Muscle layer of duodenum (tissue), 2 donors: ENCODE data around the gene LGR5.
"Not testable (repeated sequence)": the region's sequence is repeated elsewhere in the genome, so short reads cannot be mapped to it uniquely, and the experiment has no call there.

ENCODE experiments used
- H3K27ac ChIP-seq: one replicate; pipeline ENCODE4 v1.7.0; 2013; ENCODE audit warnings: mild to moderate bottlenecking, low read length
- H3K27me3 ChIP-seq: one replicate; pipeline ENCODE4 v1.7.0; 2013; ENCODE audit warnings: low read depth, mild to moderate bottlenecking, control low read depth, low read length
- H3K36me3 ChIP-seq, 2 donors: one replicate each; pipeline ENCODE4 v1.7.0; 2013; ENCODE audit warnings: low read length in 2 of 2, control low read depth in 1 of 2, mild to moderate bottlenecking in 1 of 2; ENCODE audit not compliant: insufficient read depth in 2 of 2, control insufficient read depth in 1 of 2
- H3K4me1 ChIP-seq, 2 donors: one replicate each; pipeline ENCODE4 v1.7.0; 2013; ENCODE audit warnings: low read length in 2 of 2, mild to moderate bottlenecking in 2 of 2, control low read depth in 1 of 2, moderate library complexity in 1 of 2; ENCODE audit not compliant: insufficient read depth in 2 of 2, control insufficient read depth in 1 of 2
- H3K4me3 ChIP-seq, 2 donors: one replicate each; pipeline ENCODE4 v1.7.0; 2013; ENCODE audit warnings: low read length in 2 of 2, low read depth in 1 of 2, mild to moderate bottlenecking in 1 of 2
- H3K9me3 ChIP-seq, 2 donors: one replicate each; pipeline ENCODE4 v1.7.0; 2013; ENCODE audit warnings: low read length in 2 of 2, control low read depth in 1 of 2, mild to moderate bottlenecking in 1 of 2; ENCODE audit not compliant: control insufficient read depth in 1 of 2
- donor health status: healthy.

Gene LGR5

DNA sequence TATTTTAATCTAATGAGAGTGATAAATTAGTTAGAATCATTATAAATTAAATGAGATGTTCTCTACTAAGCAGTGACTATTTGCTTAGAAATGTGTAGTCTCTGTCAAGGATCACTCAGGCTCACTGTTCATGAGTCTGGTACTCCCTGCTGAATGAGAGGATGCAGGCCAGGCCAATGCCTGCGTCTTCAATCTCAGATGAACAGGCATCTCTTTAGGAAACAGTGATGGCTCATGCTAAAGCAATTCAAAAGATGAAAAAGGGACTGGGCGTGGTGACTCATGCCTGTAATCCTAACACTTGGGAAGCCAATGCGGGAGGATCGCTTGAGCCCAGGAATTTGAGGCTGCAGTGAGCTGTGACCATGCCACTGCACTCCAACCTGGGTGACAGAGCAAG lies 117.3 kb downstream of the LGR5 start:
- Histone ChIP-seq H3K36me3 (no peaks in the 10 kb centered on the region), H3K4me1 (no peaks in the 10 kb centered on the region), H3K27me3 (no peaks in the 10 kb centered on the region), H3K27ac (no peak overlapping the region), H3K9me3 (no peaks in the 10 kb centered on the region), H3K4me3 (no peak overlapping the region)

DNA sequence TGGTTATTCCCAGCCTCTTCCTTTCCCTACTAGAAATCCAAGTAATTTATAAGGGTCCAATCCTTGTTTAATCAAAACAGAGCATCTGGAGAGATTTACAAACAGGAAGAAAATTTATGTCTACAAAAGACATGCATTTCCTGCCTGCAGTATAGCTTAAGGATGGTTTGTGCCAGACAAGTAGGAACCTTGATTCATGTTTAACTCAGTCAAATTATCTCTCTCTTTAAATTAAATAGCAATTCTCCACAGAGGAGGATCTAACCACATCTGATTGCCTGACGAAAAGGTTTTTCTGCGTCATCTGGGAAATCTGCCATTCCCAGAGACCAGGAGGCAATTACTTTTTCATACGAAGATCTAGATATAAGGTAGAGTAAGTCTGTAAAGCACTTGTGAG lies 118.8 kb downstream of the LGR5 start:
- Histone ChIP-seq H3K27ac (no peak overlapping the region), H3K36me3 (no peaks in the 10 kb centered on the region), H3K9me3 (no peaks in the 10 kb centered on the region), H3K4me1 (no peaks in the 10 kb centered on the region), H3K27me3 (no peaks in the 10 kb centered on the region), H3K4me3 (no peak overlapping the region)

DNA sequence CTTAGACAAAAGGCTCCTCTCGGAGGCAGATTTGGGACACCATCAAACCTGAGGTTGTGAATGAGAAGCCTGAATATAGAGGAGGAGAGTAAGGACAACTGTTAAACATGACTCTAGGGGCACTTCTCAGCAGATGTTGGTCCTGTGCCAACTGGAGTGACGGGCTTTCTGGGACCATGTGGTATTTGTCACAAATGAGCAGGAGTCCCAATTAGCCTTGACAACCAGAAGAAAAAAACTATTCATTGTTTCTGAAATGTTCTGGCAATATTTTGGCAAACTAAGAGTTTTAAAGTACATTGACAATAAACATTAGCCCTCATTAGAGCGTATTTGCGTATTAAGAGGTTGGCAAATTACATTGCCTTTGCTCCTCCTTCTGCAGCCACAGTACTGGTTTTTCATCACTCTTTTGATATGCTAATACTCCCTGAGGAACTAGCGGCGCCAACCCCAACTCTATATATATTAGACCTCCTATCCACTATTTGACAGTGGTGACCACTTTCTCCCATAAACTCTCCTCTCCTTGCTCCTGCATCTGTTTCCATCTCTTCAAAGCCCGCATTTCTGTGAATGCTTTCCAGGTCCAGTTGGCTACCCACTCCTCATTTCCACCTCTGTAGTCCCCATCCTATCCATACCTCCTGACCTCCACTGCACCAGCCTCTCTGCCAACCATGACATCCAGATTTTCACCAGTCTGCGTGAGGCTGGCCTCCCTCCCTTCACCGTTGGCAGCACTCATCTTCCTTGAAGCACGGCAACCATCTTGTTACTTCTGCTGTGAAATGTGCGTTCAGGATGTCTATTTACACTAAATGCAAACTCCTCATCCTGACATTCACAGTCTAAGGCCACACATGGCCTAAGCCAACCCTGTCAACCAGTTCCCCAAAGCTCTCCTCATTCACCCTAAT lies 123.3 kb downstream of the LGR5 start:
- Histone ChIP-seq H3K4me1 (no peaks in the 10 kb centered on the region), H3K4me3 (no peak overlapping the region), H3K27ac (no peak overlapping the region), H3K36me3 (no peaks in the 10 kb centered on the region), H3K9me3 (no peaks in the 10 kb centered on the region), H3K27me3 (no peaks in the 10 kb centered on the region)

DNA sequence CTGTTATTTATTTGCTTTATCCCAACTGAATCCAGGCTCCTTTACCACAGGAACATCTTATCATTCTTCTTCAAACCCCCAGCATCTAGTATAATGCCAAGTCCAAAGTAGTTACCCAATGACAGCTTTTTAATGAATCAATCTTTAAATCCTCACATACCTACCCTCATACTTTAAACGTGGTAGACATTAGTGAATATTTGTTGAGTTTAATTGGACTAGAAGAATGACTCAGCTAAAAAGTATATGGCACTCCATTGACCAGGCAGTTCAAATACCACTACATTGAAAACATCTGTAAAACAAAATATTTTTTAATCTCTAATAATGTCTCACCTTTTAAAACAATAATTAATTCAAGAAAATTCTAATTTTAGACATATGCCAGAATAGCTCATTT lies 125.9 kb downstream of the LGR5 start:
- Histone ChIP-seq H3K27me3 (no peaks in the 10 kb centered on the region), H3K9me3 (no peaks in the 10 kb centered on the region), H3K27ac (no peak overlapping the region), H3K36me3 (no peaks in the 10 kb centered on the region), H3K4me1 (no peaks in the 10 kb centered on the region), H3K4me3 (no peak overlapping the region)

DNA sequence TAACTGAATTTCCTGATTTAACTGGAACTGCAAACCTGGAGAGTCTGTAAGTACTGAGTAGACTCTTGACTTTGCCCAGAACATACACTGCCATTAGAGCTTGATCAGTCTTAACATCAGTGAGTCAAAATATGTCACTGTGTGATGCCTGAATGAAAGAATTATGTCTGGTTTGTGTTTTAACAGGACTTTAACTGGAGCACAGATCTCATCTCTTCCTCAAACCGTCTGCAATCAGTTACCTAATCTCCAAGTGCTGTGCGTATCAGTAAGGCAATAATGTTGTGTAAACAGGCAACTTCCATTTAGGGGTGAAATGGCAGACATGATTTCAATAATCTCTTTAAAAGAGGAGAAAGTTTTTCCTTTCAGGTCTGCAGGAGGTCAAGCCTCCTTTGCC lies 127.1 kb downstream of the LGR5 start:
- Histone ChIP-seq H3K27me3 (no peaks in the 10 kb centered on the region), H3K4me3 (no peak overlapping the region)

DNA sequence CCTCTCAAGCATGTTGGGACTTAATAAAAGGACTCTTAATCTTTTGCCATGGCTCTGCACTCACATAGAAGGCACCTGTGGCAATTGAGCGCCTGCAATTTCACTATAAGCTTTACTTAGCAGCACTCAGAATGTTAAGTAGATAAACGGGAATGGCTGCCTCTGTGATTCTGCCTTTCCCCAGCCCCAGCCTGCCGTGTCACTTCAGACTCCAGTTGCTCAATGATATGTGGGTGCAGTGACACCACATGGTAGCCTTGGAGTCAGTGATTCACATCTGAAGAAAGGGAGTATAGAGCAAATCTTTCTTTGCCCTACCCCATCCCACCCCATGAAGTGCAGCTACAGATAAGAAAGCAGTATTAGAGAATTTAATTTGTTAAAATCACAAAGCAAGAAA lies 127.9 kb downstream of the LGR5 start:
- no peaks in the 10 kb centered on the region for H3K9me3 ChIP-seq
- H3K4me1 ChIP-seq, result no peaks in the 10 kb centered on the region
- no peak overlapping the region for H3K4me3 ChIP-seq
- H3K36me3 ChIP-seq, result no peaks in the 10 kb centered on the region
- no peak overlapping the region for H3K27ac ChIP-seq
- no peaks in the 10 kb centered on the region for H3K27me3 ChIP-seq

More for the DNA sequence above, 127.1 kb downstream of the LGR5 start:
- H3K9me3 ChIP-seq, result no peaks in the 10 kb centered on the region
- no peaks in the 10 kb centered on the region for H3K36me3 ChIP-seq
- H3K4me1 ChIP-seq, result no peaks in the 10 kb centered on the region
- H3K27ac ChIP-seq, result no peak overlapping the region

DNA sequence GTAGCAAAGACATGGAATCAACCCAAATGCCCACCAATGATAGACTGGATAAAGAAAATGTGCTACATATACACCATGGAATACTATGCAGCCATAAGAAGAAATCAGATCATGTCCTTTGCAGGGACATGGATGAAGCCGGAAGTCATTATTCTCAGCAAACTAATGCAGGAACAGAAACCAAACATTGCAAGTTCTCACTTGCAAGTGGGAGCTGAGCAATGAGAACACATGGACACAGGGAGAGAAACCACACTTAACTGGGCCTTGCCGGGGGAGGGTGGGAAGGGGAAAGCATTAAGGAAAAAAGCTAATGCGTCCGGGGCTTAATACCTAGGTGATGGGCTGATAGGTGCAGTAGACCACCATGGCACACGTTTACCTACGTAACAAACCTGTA lies 130.3 kb downstream of the LGR5 start:
- not testable (repeated sequence) for H3K27me3 ChIP-seq, H3K9me3 ChIP-seq, H3K27ac ChIP-seq, H3K36me3 ChIP-seq, H3K4me3 ChIP-seq, H3K4me1 ChIP-seq

DNA sequence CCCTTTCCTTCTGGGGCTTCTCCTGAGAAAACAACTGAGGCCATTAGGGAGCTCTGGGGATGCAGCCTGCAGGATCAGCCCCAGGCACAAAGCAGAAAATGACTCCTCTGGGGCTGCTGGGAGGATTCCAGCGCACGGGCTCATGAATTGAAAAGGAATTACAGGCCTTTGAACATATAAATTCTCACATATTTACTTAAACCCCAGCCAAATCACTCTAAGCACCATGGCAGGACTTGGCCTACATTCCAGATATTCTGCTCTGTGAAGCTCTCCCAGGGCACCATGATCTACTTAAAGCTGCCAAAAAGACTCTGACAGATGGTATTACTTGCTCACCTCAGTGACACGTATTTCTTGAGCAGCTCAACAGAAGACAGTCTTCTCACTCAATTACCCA lies 136.9 kb downstream of the LGR5 start:
- H3K4me1 ChIP-seq, result no peaks in the 10 kb centered on the region
- no peak overlapping the region for H3K27ac ChIP-seq
- no peaks in the 10 kb centered on the region for H3K9me3 ChIP-seq
- no peaks in the 10 kb centered on the region for H3K36me3 ChIP-seq
- H3K27me3 ChIP-seq, result no peaks in the 10 kb centered on the region
- no peak overlapping the region for H3K4me3 ChIP-seq

DNA sequence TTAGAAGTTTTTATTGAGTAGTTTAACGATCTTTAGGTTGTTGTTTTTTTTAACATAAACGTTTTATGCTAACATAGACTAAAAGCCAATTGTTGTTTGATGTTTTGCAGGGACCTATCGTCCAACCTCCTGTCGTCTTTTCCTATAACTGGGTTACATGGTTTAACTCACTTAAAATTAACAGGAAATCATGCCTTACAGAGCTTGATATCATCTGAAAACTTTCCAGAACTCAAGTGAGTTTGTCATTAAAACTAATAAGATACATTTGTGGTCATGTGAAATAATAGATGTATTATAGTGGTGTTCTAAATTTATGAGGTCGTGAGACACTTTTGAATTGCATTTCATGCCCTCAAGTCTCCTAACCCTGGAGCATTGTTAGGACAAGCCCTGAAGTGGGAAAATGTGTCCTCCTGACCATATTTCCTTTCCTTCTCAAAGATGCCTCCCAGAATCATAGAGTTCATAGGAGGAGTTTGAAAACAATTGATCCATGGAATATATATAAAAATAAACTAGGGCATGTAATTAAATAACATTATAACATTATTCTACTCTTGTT lies 139.2 kb downstream of the LGR5 start:
- Histone ChIP-seq H3K4me3 (no peak overlapping the region), H3K27ac (no peak overlapping the region), H3K36me3 (no peaks in the 10 kb centered on the region), H3K4me1 (no peaks in the 10 kb centered on the region), H3K27me3 (no peaks in the 10 kb centered on the region), H3K9me3 (no peaks in the 10 kb centered on the region)

DNA sequence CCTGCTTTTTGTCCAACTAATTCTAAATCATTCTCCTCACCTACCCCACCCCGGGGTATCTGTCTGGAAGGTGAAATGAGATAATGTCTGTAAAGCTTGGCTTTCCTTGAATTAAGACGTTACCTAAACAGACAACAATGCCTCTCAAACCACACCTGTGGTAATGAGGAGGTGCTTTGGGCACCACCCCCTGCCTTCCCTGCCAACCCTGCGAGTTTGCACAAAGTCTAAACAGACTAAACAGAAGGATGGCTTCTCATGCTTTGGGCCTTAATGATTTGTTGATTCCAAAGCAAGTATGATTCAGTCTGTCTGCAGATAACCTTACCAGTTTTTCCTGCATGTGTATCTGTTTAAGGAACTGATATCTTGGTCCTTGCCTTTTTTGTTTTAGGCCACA lies 141.6 kb downstream of the LGR5 start:
- no peak overlapping the region for H3K27ac ChIP-seq
- H3K36me3 ChIP-seq, result no peaks in the 10 kb centered on the region
- H3K4me3 ChIP-seq, result no peak overlapping the region
- no peaks in the 10 kb centered on the region for H3K4me1 ChIP-seq
- no peaks in the 10 kb centered on the region for H3K9me3 ChIP-seq
- H3K27me3 ChIP-seq, result no peaks in the 10 kb centered on the region

DNA sequence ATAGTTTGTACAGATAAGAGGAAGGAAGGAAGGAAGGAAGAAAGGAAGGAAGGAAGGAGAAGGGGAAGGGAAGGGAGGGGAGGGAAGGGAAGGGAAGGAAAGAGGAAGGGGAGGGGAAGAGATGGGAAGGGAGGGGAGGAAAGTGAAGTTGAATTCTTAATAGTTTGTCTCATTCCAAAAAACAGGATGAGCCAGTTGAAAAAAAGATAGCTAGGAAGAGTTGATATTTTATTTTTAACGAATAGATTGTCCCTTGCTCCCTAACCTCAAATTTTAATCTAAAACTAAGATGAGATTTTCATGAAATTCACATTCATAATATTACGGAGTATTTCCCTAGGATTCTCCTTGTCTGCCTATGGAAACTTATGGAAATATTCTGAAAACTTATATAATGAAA lies 143.3 kb downstream of the LGR5 start:
- H3K4me3 ChIP-seq, result no peak overlapping the region
- H3K27ac ChIP-seq, result no peak overlapping the region
- H3K9me3 ChIP-seq, result no peaks in the 10 kb centered on the region

DNA sequence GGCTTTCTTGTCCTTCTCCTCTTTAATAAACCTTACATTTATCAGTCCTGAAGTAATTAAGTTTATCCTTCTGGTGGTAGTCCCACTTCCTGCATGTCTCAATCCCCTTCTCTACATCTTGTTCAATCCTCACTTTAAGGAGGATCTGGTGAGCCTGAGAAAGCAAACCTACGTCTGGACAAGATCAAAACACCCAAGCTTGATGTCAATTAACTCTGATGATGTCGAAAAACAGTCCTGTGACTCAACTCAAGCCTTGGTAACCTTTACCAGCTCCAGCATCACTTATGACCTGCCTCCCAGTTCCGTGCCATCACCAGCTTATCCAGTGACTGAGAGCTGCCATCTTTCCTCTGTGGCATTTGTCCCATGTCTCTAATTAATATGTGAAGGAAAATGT lies 144.8 kb downstream of the LGR5 start:
- Histone ChIP-seq H3K9me3 (no peaks in the 10 kb centered on the region), H3K4me1 (no peaks in the 10 kb centered on the region), H3K36me3 (no peaks in the 10 kb centered on the region)

More for the DNA sequence above, 143.3 kb downstream of the LGR5 start:
- Histone ChIP-seq H3K36me3 (no peaks in the 10 kb centered on the region), H3K27me3 (no peaks in the 10 kb centered on the region), H3K4me1 (no peaks in the 10 kb centered on the region)

More for the DNA sequence above, 144.8 kb downstream of the LGR5 start:
- no peaks in the 10 kb centered on the region for H3K27me3 ChIP-seq
- no peak overlapping the region for H3K27ac ChIP-seq
- no peak overlapping the region for H3K4me3 ChIP-seq
